NCI-H69 (cell line): Measurements from ENCODE around the gene MCF2L2.
"Not testable (repeated sequence)": the region's sequence is repeated elsewhere in the genome, so short reads cannot be mapped to it uniquely, and the experiment has no call there.

ENCODE experiments used
- DNase-seq: peaks from one replicate; lab custom pipeline; 2025; lab: John Stamatoyannopoulos, UW

Gene MCF2L2

GRCh38 chr3:183233966-183234365 is 194.5 kb downstream of the MCF2L2 start:
- DNase-seq: no peak

DNA sequence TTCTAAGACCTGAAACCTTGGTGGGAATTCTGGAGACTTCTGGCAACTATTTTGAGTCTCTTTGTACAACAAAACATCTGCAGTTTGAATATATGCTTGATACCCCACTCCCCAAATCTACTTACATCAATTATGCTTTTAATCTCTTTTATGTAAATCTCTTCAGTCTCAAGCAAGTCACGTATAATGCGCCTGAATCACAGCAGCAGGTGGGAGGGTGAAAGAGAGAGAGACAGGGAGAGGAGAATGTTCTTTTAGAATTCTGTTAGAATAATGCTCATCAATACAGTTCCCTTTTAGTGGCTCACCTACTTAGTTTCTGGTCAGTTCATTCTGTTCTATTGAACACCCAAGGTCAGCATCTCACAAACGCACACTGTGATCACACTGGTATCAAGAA is 197.6 kb downstream of the MCF2L2 start:
- no peak for DNase-seq

DNA sequence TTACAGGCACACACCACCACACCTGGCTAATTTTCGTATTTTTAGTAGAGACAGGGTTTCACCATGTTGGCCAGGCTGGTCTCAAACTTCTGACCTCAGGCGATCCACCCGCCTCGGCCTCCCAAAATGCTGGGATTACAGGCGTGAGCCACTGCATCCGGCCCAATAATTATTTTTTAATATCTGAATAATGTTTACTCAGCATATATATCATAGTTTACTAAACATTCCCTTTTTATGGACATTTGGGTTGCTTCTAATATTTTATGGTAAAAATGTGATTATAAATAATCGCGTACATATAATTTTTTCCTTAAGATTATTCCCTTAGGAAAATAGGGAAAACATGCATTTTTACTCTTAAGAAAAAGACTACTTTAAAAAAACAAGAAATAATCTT is 198.2 kb downstream of the MCF2L2 start:
- DNase-seq: not testable (repeated sequence)

DNA sequence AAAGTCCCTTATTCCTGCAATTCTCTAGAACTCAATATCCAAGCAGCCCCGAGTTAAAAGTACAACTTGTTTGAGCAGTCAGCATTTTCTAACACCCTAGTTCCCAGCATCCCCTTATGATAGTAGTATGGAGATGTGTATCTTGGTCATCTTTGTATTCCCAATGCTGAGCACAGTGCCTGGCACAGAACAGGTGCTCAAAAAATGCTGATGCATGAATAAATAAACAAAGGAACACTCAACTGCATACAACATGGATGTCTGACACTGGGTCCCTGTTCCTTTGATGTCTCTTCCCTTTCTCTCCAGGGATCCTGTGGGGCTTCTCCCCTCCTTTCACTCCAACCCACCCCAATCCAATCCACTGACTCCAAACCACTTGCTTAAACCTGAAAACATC is 199.2 kb downstream of the MCF2L2 start:
- no peak for DNase-seq

- DNase-seq: no peak
These were observed 200.8 kb downstream of the MCF2L2 start for GRCh38 chr3:183227586-183227985.

DNA sequence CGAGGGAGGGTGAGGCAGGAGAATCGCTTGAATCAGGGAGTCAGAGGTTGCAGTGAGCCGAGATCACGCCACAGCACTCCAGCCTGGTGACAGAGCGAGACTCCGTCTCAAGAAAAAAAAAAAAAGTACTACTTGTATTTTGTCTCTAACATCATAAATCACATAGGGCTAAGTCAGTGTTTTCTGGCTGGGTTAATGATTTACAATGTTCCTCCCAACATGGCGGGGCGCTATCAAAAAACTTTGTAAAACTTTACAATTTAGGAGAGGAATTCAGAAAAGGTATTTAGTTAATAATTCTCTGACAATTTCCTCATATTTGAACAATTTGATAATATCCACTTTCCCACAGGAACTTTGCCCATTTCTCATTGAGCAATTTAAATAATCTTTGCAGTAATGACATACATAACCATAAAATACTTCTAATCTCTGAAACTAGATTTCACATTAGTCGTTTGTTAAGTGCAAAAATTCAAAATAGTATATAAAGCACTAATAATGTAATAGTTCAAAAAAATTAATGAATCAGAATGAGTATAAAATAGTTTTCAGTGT is 202.0 kb downstream of the MCF2L2 start:
- no peak for DNase-seq

- no peak for DNase-seq
These were observed 204.0 kb downstream of the MCF2L2 start for GRCh38 chr3:183224180-183224970.

DNA sequence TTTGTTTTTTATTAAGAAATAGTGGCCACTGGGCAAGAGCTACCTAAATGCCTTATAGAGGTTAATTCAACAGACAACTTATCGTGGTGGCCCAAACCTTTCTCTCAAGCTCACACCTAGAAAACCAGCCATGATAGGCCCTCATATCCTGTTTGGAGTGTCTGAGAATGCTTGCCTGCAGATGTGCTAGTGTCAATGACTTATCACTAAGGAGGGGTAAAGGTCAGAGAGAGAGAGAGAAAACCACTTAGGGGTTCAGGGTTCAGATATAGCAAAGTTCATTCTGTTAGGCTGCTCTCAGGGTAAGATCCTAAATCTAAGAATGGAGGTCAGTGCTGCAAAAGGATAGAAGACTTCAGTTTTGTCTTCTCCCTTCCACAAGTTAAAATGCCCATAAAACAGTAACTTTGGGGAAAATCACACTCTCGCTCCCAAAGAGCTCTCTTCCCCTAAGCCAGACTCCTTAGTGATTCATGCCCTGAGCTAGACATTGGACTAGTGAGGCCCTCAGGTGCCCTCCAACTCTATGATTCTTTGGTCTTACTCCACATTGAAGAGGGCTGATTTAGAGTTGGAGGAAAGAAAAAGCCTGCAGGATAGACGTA is 205.7 kb downstream of the MCF2L2 start:
- no peak for DNase-seq

DNA sequence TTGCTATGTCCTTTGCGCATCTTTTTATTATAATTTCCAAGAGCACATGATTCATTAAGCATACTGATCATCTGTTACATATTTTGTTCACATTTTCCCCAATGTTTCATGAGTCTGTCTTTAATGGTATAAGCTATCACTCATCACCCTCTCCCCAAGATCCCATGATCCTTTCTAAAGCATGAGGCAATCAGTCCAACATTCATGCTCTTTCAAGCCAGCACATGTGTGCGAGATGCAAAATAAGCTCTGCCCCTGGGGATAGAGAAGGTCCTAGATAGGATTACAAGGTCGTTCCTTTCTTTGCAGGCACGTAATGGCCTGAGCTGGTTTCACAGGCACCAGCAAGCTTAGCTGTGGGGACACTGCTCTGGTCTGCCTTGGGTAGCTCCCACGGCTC is 207.6 kb downstream of the MCF2L2 start:
- no peak for DNase-seq

DNA sequence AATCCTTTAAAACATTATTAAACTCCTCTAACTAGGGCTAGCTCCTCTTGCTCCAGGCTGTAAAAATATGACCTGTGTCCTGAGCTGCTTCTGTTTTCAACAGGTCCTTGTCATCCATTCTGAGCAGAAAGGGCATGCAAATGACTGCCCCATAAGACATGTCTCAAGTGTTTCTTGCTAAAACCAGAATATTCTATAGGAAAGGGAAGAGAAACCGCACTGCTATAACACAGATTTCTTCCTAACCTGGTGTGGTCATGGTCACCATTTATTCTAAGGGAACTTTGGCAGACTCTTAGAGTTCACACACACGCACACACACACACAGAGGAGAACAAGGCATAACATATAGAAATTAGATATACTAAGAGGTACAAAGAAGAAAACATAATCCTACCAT is 209.6 kb downstream of the MCF2L2 start:
- no peak for DNase-seq

DNA sequence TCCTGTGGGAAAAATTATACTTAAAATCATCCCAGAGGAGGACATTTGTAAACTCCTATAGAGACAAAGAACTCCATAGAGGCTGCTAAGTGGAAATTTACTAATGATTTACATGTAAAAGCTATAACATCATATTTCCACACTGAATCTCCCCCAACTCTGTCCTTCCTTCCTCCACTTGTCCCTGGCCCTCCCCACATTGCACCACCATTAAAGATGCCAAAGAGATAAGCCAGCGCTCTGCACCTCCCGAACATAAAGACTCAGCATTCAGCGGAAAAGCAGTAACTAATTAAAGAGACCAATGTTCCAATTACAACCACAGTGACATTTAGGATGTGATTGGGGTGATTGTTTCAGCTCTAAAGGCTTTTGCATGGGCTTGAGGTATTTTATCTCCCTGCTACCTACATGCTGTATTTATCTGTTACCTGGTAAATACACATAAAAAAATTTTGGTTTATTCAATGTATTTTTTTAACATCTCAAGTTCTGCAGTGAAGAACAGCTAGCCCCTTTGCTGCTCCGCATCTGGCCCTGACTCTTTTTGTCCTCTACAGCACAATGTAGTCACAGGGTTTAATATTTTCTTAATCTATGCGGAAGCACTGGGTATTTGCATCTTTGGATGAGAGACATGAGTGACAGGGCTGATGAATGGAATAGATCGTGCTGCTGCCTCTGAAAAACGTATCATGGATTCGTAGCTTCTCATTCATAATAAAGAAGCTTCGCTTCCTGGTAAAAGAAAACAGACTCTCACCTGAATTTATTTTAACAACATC is 210.7 kb downstream of the MCF2L2 start:
- DNase-seq: no peak

DNA sequence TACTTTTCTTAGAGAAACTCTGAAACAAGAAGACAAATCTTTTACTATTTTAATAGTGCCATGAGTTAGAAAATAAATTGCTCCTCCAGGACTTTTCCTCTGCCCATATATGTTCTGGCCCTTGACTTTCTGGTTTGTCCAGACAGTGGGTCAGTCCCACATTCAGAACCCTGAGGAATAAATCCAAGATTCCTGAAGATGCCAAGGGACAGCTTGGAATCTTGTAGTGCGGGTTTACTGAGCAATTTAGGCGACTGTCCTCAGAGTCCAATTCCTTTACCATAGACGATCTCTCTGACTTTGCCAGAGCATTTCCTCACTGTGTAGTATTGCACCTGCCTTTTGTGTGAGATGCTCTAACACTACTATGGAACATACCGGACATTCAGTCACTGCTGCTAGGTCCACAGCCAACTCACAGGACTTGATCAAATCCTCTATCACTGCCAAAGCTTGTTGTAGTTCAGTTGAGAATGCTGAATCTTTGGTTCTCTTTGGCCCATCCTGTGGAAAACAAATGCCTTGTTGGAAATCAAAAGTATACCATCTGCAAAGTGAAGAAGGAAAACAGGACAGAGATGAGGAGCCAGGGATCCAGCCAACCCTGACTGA is 212.7 kb downstream of the MCF2L2 start:
- no peak for DNase-seq

DNA sequence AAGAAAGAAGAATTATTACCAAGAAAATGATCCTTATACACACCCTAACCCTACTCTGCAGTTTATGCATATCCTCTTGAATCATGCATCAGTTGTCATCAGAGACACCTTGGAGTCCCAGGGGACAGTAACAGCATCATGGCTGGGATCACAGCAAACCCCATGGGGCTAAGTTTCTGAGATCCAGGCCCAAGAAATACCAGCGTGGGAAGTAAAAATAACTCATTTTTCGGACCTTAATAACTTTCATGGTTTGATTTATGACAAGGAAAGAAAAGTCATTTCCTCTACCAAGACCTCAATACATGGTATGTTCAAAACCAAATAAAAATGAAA is 214.2 kb downstream of the MCF2L2 start:
- peak; percentile 53 for DNase-seq

DNA sequence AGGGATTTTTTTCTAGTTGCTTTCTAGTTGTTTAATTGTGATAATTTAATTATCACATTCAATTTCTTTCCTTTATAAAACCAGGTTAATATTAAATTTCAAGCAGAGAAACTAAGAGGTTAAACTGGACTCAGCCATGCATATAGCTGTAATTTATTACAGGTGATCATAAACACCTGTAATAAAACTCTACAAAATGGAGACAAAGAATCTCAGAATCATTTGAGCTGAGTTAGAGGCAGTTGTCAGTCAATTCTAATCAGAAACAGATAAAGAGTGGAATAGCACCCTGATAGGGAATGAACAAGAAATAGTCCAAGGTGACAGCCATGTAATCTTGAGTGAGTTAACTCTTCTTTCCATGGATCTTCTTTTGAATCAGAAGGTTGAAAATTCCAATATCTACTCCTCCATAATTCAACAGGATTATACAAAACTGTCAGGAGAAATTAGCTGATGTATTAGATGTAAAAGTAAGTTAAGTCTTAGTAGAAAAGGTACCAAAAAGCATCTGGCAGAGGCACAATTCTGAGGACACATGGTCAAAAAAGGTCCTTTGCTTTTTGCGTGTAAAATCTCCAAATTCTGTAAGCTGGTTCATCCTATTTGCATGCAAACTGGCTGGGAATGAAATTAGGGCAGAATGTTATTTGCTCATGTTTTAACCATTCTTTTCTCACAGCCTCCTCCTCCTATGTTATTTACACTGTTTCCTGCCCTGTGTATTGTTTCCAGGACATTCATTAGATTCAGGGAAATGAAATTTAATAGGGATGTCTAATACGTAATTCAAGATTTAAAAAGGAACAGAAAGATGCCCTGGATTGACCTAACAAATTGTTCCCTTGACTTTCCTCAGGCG is 214.8 kb downstream of the MCF2L2 start:
- DNase-seq: peak; percentile 53

GRCh38 chr3:183212565-183212964 is 215.9 kb downstream of the MCF2L2 start:
- DNase-seq: no peak

- DNase-seq: no peak
These were observed 216.3 kb downstream of the MCF2L2 start for GRCh38 chr3:183212096-183212495.

GRCh38 chr3:183211352-183211751 is 217.1 kb downstream of the MCF2L2 start:
- no peak for DNase-seq

DNA sequence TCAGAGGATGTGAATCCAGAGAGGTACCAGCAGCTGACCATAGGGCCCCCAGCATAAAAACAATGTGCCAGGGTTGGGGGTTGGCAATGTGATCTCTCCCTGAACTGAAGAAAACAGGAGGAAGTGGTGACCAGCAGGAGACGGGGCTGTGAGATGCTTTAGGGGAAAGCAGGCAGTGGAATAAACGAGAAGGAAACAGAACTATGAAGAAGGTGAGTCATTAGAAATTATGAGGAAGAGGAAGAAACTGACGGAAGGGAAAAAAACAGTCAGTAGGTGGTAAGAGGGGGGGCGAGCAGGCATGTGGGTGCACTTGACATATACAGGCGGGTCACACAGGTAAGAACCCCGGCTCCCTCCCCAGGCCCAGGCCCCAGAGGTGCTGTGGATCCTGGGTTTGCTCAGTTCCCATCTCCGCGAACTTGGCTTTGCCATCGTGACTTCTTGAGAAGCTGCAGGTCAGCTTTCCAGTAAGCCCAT is 217.5 kb downstream of the MCF2L2 start:
- no peak for DNase-seq

GRCh38 chr3:183210341-183210740 is 218.1 kb downstream of the MCF2L2 start:
- no peak for DNase-seq

DNA sequence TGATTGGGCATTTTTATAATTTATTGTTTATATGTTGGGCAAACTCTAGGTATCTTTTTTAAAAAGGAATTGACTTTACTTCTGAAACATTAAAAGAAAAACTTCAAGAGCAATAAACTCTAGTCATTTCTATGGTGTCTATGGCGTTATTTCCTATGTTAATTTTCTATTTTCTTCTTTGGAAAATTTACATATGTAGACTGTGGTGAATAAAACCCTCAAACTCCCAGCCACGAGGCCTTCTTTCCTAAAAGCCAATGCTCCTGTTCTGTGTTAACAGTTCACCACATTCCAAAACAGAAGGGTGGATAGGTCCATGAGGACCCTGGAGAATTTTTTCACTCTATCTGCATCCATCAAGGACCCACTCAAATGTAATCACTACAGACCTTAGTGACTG is 219.6 kb downstream of the MCF2L2 start:
- no peak for DNase-seq

DNA sequence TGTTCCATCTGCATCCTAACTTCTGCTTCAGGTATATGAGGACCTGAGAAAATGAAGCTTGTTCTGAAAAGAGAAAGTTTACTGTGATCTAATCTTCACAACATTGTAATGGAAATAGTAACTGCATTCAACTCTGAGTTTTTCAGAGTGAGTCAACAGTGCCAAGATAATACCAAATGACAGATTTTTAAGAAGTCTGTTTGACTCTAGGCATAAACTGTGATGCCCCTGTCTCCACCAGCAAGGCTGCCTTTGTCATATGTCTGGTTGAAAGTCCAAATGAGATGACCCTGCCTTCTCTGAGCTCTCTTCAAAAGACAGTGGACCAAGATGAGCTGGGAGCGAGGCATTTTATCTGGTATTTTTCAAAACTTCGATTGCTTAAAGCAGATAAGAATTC is 220.2 kb downstream of the MCF2L2 start:
- DNase-seq: no peak
